HUES48 (cell line): ENCODE data around the gene LEMD1.

ENCODE experiments used
- H3K27ac ChIP-seq: one replicate; pipeline ENCODE4 v1.7.0; 2013; ENCODE audit warnings: low read depth, low read length, inconsistent platforms
- H3K27me3 ChIP-seq: 2 replicates; pipeline ENCODE4 v1.6.1; 2013; ENCODE audit warnings: mild to moderate bottlenecking, low read length; ENCODE audit not compliant: control insufficient read depth, insufficient read depth
- H3K36me3 ChIP-seq: 2 replicates; pipeline ENCODE4 v1.6.1; 2013; ENCODE audit warnings: low read length; ENCODE audit not compliant: control insufficient read depth, insufficient read depth
- H3K4me1 ChIP-seq: 2 replicates; pipeline ENCODE4 v1.6.1; 2013; ENCODE audit warnings: mild to moderate bottlenecking, low read length; ENCODE audit not compliant: control insufficient read depth, insufficient read depth
- H3K4me3 ChIP-seq: 2 replicates; pipeline ENCODE4 v1.5.1; 2013; ENCODE audit warnings: mild to moderate bottlenecking, low read depth, low read length
- H3K9ac ChIP-seq: 2 replicates; pipeline ENCODE4 v1.6.1; 2013; ENCODE audit warnings: mild to moderate bottlenecking, low read depth, low read length, moderate library complexity
- H3K9me3 ChIP-seq: 2 replicates; pipeline ENCODE4 v1.6.1; 2013; ENCODE audit warnings: low read length; ENCODE audit not compliant: control insufficient read depth, insufficient read depth

The LEMD1 gene

DNA sequence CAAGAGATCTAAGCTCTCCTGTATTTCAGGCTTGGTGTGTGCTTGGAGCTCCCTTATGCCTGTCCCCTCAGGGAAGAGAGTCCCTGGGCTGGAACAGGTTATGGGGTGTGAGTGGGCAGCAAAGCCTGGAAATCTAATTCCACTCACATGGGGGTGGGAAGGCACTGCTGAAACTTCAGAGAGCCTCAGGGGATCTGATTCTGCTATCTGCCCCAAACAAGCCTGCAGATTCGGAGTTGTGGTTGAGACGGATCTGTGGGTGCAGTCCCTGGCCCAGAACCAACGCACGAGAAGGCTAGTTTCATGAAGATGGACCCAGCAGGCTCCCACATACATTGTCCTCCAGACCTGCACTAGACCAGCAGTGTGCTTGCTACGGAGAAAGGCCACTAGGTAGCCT is 31.1 kb upstream of the LEMD1 start:
- Histone ChIP-seq H3K36me3 (no peaks in the 10 kb centered on the region), H3K9me3 (no peaks in the 10 kb centered on the region), H3K27ac (no peak overlapping the region), H3K27me3 (peaks cover 19% of the 10 kb centered on the region), H3K4me3 (no peak overlapping the region), H3K9ac (no peak overlapping the region), H3K4me1 (peaks cover 61% of the 10 kb centered on the region)

DNA sequence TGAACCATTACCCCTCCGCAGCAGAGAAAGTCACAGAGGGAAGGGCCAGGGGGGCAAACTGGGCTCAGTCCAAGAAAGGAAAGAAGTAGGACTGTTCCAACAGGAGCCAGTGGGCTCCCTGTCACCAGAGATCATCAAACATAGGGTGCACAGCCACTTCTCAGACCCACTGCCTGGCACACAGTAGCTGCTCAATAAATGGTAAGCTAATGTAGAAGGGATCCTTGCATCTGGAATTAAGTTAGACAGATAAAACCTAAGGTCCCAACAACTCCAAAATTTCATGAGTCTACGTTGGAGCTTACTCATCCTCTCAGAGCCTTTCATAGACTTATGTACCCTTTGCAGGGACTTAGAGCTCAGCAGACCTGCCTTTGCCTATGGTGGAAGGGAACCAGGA is 30.5 kb upstream of the LEMD1 start:
- H3K4me1 ChIP-seq, result peaks cover 61% of the 10 kb centered on the region
- peaks cover 15% of the 10 kb centered on the region for H3K27me3 ChIP-seq
- H3K9ac ChIP-seq, result no peak overlapping the region
- peak overlapping the region; percentile 95 for H3K27ac ChIP-seq
- H3K4me3 ChIP-seq, result 0 out of 2 replicates have a peak overlapping the region, but pooled peaks have one; percentile 3
- no peaks in the 10 kb centered on the region for H3K36me3 ChIP-seq
- H3K9me3 ChIP-seq, result no peaks in the 10 kb centered on the region

GRCh38 chr1:205451759-205452164 is 29.9 kb upstream of the LEMD1 start:
- H3K27me3 ChIP-seq, result peaks cover 15% of the 10 kb centered on the region
- peak overlapping the region; percentile 45; the same call in 1 of the 2 replicates for H3K4me3 ChIP-seq
- H3K36me3 ChIP-seq, result no peaks in the 10 kb centered on the region
- H3K9me3 ChIP-seq, result no peaks in the 10 kb centered on the region
- H3K4me1 ChIP-seq, result peaks cover 67% of the 10 kb centered on the region
- peak overlapping the region; percentile 95 for H3K27ac ChIP-seq
- H3K9ac ChIP-seq, result no peak overlapping the region

- H3K27ac ChIP-seq, result peak overlapping the region; percentile 95
These were observed 29.3 kb upstream of the LEMD1 start for GRCh38 chr1:205451202-205451601.

GRCh38 chr1:205450448-205450847 is 28.6 kb upstream of the LEMD1 start:
- Histone ChIP-seq H3K36me3 (no peaks in the 10 kb centered on the region), H3K9me3 (no peaks in the 10 kb centered on the region), H3K4me3 (peak overlapping the region; percentile 45), H3K9ac (no peak overlapping the region; the same call in 1 of the 2 replicates), H3K27me3 (peaks cover 15% of the 10 kb centered on the region), H3K27ac (peak overlapping the region; percentile 95), H3K4me1 (peaks cover 80% of the 10 kb centered on the region)

More at GRCh38 chr1:205451202-205451601, 29.3 kb upstream of the LEMD1 start:
- peaks cover 73% of the 10 kb centered on the region for H3K4me1 ChIP-seq
- H3K36me3 ChIP-seq, result no peaks in the 10 kb centered on the region
- no peaks in the 10 kb centered on the region for H3K9me3 ChIP-seq
- peak overlapping the region; percentile 19; the same call in 1 of the 2 replicates for H3K9ac ChIP-seq
- H3K27me3 ChIP-seq, result peaks cover 15% of the 10 kb centered on the region
- H3K4me3 ChIP-seq, result peak overlapping the region; percentile 45; the same call in 1 of the 2 replicates

DNA sequence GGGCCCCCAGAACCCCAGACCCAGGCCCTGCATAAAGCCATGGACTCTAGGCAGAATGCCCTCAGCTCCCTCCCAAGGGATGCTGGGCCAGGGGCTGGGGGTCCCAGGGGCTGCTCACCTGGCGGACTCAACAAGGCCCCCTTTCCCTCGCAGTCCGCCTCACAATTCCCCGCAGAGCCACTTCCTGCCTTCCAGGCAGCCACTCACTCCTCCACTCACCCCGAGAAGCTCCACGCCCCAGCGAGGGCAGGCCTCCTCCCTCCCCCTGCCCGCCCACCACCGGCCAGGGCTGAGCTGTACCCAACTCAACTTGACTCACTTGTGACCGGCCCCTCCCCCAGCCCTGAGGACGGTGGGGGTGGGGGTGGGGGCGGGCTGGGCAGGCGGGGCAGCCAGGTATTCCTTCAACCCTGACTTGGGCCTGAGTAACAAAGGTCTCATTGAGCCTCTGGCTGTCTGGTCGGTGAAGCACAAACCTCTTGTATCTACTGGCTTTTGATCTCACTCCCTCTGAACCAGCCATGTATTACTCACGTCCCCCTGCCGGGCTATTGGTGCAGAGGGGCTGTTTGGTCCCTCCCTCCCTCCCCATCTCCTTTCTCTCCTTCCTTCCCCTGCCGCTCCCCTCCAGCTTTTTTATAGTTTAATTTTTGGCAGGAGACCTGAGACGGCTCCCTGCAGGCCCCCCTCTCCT is 28.0 kb upstream of the LEMD1 start:
- Histone ChIP-seq H3K9me3 (no peaks in the 10 kb centered on the region), H3K27ac (peak overlapping the region; percentile 95), H3K9ac (no peak overlapping the region), H3K27me3 (peaks cover 15% of the 10 kb centered on the region), H3K4me3 (peak overlapping the region; percentile 47), H3K36me3 (no peaks in the 10 kb centered on the region), H3K4me1 (peaks cover 78% of the 10 kb centered on the region)

DNA sequence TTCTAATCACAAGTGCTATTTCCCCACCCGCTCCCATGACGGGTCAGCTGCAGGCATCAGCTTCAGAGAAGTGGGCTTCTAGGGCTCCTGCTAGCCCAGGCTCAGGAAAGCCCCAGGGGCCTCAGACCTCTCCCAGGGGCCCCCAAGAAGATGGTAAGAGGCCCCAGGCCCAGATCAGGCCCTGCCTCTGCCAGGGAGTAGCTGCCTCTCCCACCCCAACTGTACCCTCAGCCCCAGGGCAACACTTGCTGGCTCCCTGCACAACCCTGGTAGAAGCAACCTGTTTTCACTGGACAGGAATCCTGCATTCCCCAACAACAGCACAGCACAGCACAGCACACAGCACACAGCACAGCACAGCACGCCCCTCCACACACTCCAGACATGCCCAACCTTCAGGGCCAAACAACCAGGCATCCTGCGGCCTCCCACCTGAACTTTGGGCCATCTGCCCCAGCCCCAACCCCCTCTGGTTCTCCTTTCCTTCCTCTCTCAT is 27.4 kb upstream of the LEMD1 start:
- H3K9ac ChIP-seq, result no peak overlapping the region
- H3K27me3 ChIP-seq, result peaks cover 15% of the 10 kb centered on the region
- no peaks in the 10 kb centered on the region for H3K36me3 ChIP-seq
- peak overlapping the region; percentile 95 for H3K27ac ChIP-seq
- peak overlapping the region; percentile 47 for H3K4me3 ChIP-seq
- peaks cover 75% of the 10 kb centered on the region for H3K4me1 ChIP-seq
- no peaks in the 10 kb centered on the region for H3K9me3 ChIP-seq

DNA sequence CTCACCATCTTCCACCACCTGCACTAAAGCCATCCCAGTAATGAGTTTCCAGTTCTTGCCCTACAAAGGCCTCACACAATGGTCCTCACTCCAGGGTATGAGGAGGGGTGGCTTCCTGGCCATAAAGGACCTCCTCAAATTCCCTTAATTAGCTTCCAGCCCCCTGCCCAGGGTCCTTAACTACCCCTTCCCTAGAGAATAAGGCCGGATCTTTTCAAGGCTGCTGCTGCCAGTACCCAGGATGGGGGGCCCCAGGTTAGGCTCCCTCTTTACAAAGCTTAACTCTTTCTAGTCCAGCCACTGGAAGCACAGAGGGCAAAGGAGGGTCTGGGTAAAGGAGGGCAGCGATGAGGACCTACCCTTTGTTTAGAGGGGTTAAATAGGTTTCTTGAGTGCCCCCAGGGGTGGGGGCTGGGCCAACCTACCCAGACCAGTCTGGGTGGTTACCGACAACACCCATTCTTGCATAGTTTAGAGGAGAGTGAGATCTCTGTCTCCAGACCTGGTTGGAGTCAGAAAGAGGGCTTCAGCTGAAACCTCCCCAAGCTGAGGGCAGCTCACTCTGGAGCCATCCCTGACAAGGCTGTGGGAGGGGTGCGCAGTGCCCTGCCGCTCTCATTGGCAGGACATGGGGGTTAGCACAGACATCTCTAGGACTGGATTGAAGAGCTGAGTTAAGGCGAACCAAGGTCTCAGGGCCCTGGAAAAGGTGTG is 26.8 kb upstream of the LEMD1 start:
- Histone ChIP-seq H3K4me3 (peak overlapping the region; percentile 47), H3K4me1 (peaks cover 76% of the 10 kb centered on the region), H3K27me3 (peaks cover 15% of the 10 kb centered on the region), H3K36me3 (no peaks in the 10 kb centered on the region), H3K9me3 (no peaks in the 10 kb centered on the region), H3K9ac (no peak overlapping the region), H3K27ac (peak overlapping the region; percentile 95)

GRCh38 chr1:205447457-205448341 is 25.8 kb upstream of the LEMD1 start:
- Histone ChIP-seq H3K4me3 (peak overlapping the region; percentile 42), H3K27ac (peak overlapping the region; percentile 95), H3K4me1 (peaks cover 84% of the 10 kb centered on the region), H3K9me3 (no peaks in the 10 kb centered on the region), H3K9ac (no peak overlapping the region), H3K27me3 (peaks cover 11% of the 10 kb centered on the region; the same call in 1 of the 2 replicates), H3K36me3 (no peaks in the 10 kb centered on the region)

GRCh38 chr1:205446828-205447227 is 25.0 kb upstream of the LEMD1 start:
- no peaks in the 10 kb centered on the region for H3K36me3 ChIP-seq
- no peak overlapping the region for H3K4me3 ChIP-seq
- H3K27me3 ChIP-seq, result peaks cover 12% of the 10 kb centered on the region; the same call in 1 of the 2 replicates
- H3K9ac ChIP-seq, result no peak overlapping the region
- peaks cover 85% of the 10 kb centered on the region for H3K4me1 ChIP-seq
- H3K9me3 ChIP-seq, result no peaks in the 10 kb centered on the region
- peak overlapping the region; percentile 97 for H3K27ac ChIP-seq
